Peyer's patch (tissue), 4 donors: ENCODE results near the gene MPL. TPM values are rescaled to one million over a fixed set of nuclear protein-coding genes. Genes with fewer than 3 reads are reported as not detected.

Experiments used
- DNase-seq, 3 donors: peaks; one replicate each; pipeline ENCODE4 v3.0.0-alpha.2; 2017 to 2019
- H3K27ac ChIP-seq, 4 donors: fragments of 200-600 bp; sonication (generic); one replicate each; pipeline ENCODE4 v1.5.1; 2016 to 2019
- H3K27me3 ChIP-seq, 2 donors: fragments of 200-600 bp; sonication (generic); one replicate each; pipeline ENCODE4 v1.5.1; 2019
- H3K36me3 ChIP-seq, 3 donors: fragments of 200-600 bp; sonication (generic); one replicate each; pipeline ENCODE4 v1.5.1; 2016 to 2019
- H3K4me1 ChIP-seq, 4 donors: fragments of 200-600 bp; sonication (generic); one replicate each; pipeline ENCODE4 v1.5.1; 2016 to 2019
- H3K4me3 ChIP-seq, 4 donors: fragments of 200-600 bp; sonication (generic); 1 replicate in 3 of 4; 2 replicates in 1 of 4; pipeline ENCODE4 v1.5.1; 2016 to 2019; ENCODE audit warnings: mild to moderate bottlenecking in 1 of 4
- H3K9me3 ChIP-seq, 4 donors: fragments of 200-600 bp; sonication (generic); one replicate each; pipeline ENCODE4 v1.5.1; 2016 to 2019; ENCODE audit warnings: mild to moderate bottlenecking in 1 of 4
- CTCF ChIP-seq, 6 experiments: fragments of 450-650 bp in 4 of 6; fragments of 200-600 bp in 2 of 6; sonication (generic) in 1 of 6; IDR thresholded peaks; one replicate each; pipeline ENCODE4 v1.5.1; 2017 to 2019; ENCODE audit warnings: antibody characterized with exemption in 6 of 6, mild to moderate bottlenecking in 3 of 6, moderate library complexity in 1 of 6
- POLR2A ChIP-seq, 2 donors: fragments of 450-650 bp; IDR thresholded peaks; one replicate each; pipeline ENCODE4 v1.5.1; 2017; ENCODE audit warnings: antibody characterized with exemption in 2 of 2, mild to moderate bottlenecking in 2 of 2, moderate library complexity in 2 of 2
- total RNA-seq, 4 donors: library from RNA; depleted of rRNA; stranded (reverse); fragments of >200 nt; gene quantifications; one replicate each; pipeline ENCODE4 v1.1.0, GENCODE V29; 2016

MPL gene
- total RNA-seq: not detected

DNA sequence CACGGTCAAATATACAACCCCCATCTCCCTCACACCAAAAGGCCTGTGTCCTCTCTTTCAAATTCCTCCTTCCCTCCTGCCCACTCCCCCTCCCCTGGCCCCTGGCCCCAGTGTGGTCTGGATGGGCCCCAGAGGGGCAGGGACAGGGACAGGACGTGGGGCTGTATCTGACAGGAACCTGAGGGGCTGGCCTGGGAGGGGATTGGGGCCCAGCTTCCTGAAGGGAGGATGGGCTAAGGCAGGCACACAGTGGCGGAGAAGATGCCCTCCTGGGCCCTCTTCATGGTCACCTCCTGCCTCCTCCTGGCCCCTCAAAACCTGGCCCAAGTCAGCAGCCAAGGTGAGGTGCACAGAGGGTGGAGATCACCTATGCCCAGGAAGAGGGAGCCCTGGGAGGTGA, at the start of gene MPL:
MPL (plus strand) TSS at position 231 of the 400 bp plus-strand sequence; CDS start at position 262, 31 bp downstream.
- Histone ChIP-seq H3K27me3 (no peaks in the 10 kb centered on the region), H3K27ac (no peak within 1 kb of the TSS), H3K4me1 (no peaks in the 10 kb centered on the region), H3K4me3 (no peak within 1 kb of the TSS), H3K9me3 (no peaks in the 10 kb centered on the region), H3K36me3 (no peaks in the 10 kb centered on the region)
- no peak for TF ChIP-seq CTCF (IDR thresholded peaks at IDR 0.05)
- TF ChIP-seq POLR2A (IDR thresholded peaks at IDR 0.05): no peak
- DNase-seq: no peak

- DNase-seq: peak in 1 of 3 donors; percentile 53
- Histone ChIP-seq H3K4me3 (no peak overlapping the region), H3K4me1 (peaks cover 0 to 13% (median 0%) of the 10 kb centered on the region in 4 donors), H3K9me3 (no peaks in the 10 kb centered on the region), H3K27me3 (no peaks in the 10 kb centered on the region), H3K36me3 (no peaks in the 10 kb centered on the region), H3K27ac (no peak overlapping the region)
- TF ChIP-seq CTCF (IDR thresholded peaks at IDR 0.05): peak in 1 of 6 experiments; percentile 18
- no peak for TF ChIP-seq POLR2A (IDR thresholded peaks at IDR 0.05)
These were observed 49.4 kb upstream of the MPL start for GRCh38 chr1:43288058-43288784.

DNA sequence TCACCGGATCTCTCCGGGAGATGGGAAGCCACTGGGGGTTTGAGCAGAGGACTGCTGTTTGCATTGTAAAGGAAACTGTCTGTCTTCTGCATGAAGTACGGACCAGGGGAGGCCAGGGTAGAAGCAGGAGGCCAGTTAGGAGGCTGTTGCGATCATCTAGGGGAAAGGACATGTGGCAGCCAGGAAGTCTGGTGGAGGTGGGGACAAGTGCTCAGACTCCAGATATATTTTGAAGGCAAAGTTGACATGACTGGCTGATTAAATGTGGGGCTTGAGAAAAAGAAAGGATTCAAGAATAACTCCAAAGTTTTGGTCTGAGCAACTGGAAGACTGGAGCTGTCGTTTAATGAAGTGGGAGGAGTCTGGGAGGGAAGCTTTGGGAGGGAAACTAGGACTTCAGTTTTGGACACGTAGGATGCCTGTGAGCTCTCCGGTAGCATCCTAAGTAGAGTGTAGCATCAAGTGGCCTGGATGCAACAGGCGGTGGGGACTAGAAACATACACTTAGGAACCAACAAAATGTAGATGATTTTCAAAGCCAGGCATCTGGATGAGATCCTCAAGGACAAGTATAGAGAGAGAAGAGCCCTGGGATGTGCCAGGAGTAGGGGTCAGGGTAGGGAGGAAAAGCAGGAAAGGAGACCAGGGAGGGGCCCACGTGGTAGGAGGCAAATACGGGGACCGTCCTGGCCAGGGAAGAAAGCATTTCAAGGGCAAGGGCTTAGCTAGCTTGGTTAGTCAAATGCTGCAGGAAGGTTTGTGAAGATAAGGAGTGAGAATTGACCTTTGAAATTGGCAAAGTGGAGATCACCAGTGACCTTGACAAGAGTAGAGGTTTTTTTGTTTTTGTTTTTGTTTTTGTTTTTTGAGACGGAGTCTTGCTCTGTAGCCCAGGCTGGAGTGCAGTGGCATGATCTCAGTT, 48.6 kb upstream of the MPL start:
- DNase-seq: peak in 1 of 3 donors; percentile 14
- H3K9me3 ChIP-seq: no peaks in the 10 kb centered on the region
- H3K4me1 ChIP-seq: peaks cover 0 to 20% (median 0%) of the 10 kb centered on the region in 4 donors
- H3K27ac ChIP-seq: no peak overlapping the region
- TF ChIP-seq POLR2A (IDR thresholded peaks at IDR 0.05) (no peak), CTCF (IDR thresholded peaks at IDR 0.05) (no peak)
- no peaks in the 10 kb centered on the region for H3K27me3 ChIP-seq
- H3K4me3 ChIP-seq: no peak overlapping the region
- no peaks in the 10 kb centered on the region for H3K36me3 ChIP-seq

GRCh38 chr1:43292216-43292615, 45.4 kb upstream of the MPL start:
- H3K27me3 ChIP-seq: no peaks in the 10 kb centered on the region
- no peaks in the 10 kb centered on the region for H3K36me3 ChIP-seq
- TF ChIP-seq POLR2A (IDR thresholded peaks at IDR 0.05) (no peak), CTCF (IDR thresholded peaks at IDR 0.05) (no peak)
- no peak overlapping the region for H3K4me3 ChIP-seq
- no peaks in the 10 kb centered on the region for H3K9me3 ChIP-seq
- H3K27ac ChIP-seq: no peak overlapping the region
- no peak for DNase-seq
- H3K4me1 ChIP-seq: peaks cover 0 to 38% (median 0%) of the 10 kb centered on the region in 4 donors

- Histone ChIP-seq H3K4me1 (peaks cover 0 to 38% (median 0%) of the 10 kb centered on the region in 4 donors), H3K27ac (peak overlapping the region in 1 of 4 donors; percentile 66), H3K4me3 (no peak overlapping the region), H3K27me3 (no peaks in the 10 kb centered on the region), H3K36me3 (no peaks in the 10 kb centered on the region), H3K9me3 (no peaks in the 10 kb centered on the region)
- no peak for DNase-seq
- TF ChIP-seq POLR2A (IDR thresholded peaks at IDR 0.05) (no peak), CTCF (IDR thresholded peaks at IDR 0.05) (no peak)
These were observed 44.9 kb upstream of the MPL start for GRCh38 chr1:43292679-43293078.
